ENCODE data around the gene GSPT1.

DNA sequence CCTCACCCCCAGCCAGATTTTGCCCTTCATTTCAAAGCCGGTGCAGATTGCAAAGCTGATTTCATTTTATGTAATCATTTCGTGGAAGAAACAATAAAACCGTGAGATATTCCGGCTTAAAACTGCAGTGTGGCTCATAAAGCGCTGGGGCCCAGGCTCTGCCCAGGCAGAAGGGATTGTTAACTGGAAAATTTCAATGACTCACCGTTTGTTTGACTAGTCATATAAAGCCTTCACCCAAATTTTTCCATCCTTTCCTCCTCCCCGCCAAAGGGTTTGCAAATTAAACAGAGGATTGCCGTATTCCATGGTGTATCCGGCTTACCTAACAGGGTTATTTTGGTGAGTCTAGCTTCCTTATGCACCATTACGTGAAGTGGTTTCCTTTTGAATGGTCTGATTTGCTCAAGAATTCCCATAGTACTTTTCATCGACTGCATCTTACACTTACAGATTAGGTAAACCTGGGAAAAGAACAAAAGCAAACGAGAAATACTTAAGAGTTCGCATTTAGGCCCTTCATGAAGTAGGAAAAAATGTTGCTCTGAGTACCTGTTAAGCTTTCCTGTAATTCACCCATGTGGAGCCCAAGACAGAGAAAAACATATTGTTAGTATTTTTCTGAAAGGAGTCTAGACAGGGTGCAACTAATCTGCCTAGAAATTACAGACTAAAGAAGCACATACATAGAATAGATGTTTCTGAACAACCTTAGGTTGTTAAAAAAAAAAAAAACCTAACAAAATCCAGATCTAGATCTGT, 949 bp upstream of the GSPT1 start:
- TF ChIP-seq, protein P1, sequence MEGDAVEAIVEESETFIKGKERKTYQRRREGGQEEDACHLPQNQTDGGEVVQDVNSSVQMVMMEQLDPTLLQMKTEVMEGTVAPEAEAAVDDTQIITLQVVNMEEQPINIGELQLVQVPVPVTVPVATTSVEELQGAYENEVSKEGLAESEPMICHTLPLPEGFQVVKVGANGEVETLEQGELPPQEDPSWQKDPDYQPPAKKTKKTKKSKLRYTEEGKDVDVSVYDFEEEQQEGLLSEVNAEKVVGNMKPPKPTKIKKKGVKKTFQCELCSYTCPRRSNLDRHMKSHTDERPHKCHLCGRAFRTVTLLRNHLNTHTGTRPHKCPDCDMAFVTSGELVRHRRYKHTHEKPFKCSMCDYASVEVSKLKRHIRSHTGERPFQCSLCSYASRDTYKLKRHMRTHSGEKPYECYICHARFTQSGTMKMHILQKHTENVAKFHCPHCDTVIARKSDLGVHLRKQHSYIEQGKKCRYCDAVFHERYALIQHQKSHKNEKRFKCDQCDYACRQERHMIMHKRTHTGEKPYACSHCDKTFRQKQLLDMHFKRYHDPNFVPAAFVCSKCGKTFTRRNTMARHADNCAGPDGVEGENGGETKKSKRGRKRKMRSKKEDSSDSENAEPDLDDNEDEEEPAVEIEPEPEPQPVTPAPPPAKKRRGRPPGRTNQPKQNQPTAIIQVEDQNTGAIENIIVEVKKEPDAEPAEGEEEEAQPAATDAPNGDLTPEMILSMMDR (IDR thresholded peaks at IDR 0.05; ENCODE audit: low read depth, low read length), result no peak
- no peak for TF ChIP-seq POLR2A (IDR thresholded peaks at IDR 0.05; ENCODE audit: extremely low read depth, insufficient read length)
